Esophagus squamous epithelium (tissue), 5 donors: ENCODE measurements around the gene APIP. TPM values are rescaled to one million over a fixed set of nuclear protein-coding genes. Genes with fewer than 3 reads are reported as not detected.

Experiments used
- DNase-seq: peaks from one replicate; lab custom pipeline; 2025; lab: John Stamatoyannopoulos, UW
- H3K27ac ChIP-seq, 4 donors: fragments of 200-600 bp; sonication (generic); one replicate each; pipeline ENCODE4 v1.5.1; 2016 to 2019; ENCODE audit warnings: mild to moderate bottlenecking in 1 of 4
- H3K27me3 ChIP-seq, 4 donors: fragments of 200-600 bp; sonication (generic); 1 replicate in 3 of 4; 2 replicates in 1 of 4; pipeline versions ENCODE4 v1.5.1 to v1.6.0; 2017 to 2021; ENCODE audit warnings: antibody characterized with exemption in 1 of 4
- H3K36me3 ChIP-seq, 3 donors: fragments of 200-600 bp; sonication (generic); one replicate each; pipeline ENCODE4 v1.5.1; 2016 to 2019
- H3K4me1 ChIP-seq, 3 donors: fragments of 200-600 bp; sonication (generic); one replicate each; pipeline ENCODE4 v1.5.1; 2017 to 2019
- H3K4me3 ChIP-seq, 4 donors: fragments of 200-600 bp; sonication (generic); 1 replicate in 3 of 4; 2 replicates in 1 of 4; pipeline ENCODE4 v1.5.1; 2016 to 2019; ENCODE audit warnings: mild to moderate bottlenecking in 2 of 4, moderate library complexity in 1 of 4
- H3K9me3 ChIP-seq, 3 donors: fragments of 200-600 bp; sonication (generic); one replicate each; pipeline ENCODE4 v1.5.1; 2016 to 2019
- CTCF ChIP-seq, 6 experiments: fragments of 450-650 bp in 4 of 6; fragments of 200-600 bp in 2 of 6; sonication (generic) in 2 of 6; IDR thresholded peaks; one replicate each; pipeline ENCODE4 v1.5.1; 2016 to 2019; ENCODE audit warnings: antibody characterized with exemption in 6 of 6, mild to moderate bottlenecking in 4 of 6, moderate library complexity in 4 of 6
- POLR2A ChIP-seq, 4 donors: fragments of 450-650 bp; IDR thresholded peaks; one replicate each; pipeline ENCODE4 v1.6.1; 2017; ENCODE audit warnings: antibody characterized with exemption in 4 of 4, mild to moderate bottlenecking in 4 of 4, moderate library complexity in 3 of 4
- WGBS, 2 donors: methylation state at CpG; one replicate each; pipeline ENCODE4 v1.1.5; 2018; 5-methylcytosine and 5-hydroxymethylcytosine counted together
- intact Hi-C: fragments of 100-400 bp; cut with DNase I; formaldehyde crosslinking; loops from one replicate; pipeline ENCODE4 v1.15.0; 2022
- total RNA-seq, 4 donors: library from RNA; depleted of rRNA; stranded (reverse); fragments of >200 nt; gene quantifications; one replicate each; pipeline ENCODE4 v1.1.0, GENCODE V29; 2016
- donor health status: DM: yes; HTN: yes; CAD: no.

APIP gene
- total RNA-seq, 4 donors from 2014 or later: 11.5 to 21.9 (median 17.2) TPM

- 62 to 69% methylated on average over 4 of the region's 4 CpGs for WGBS, 2 donors
- no peaks in the 10 kb centered on the region for H3K9me3 ChIP-seq
- H3K27ac ChIP-seq: peak overlapping the region in 2 of 4 donors; percentile 29 to 39
- H3K36me3 ChIP-seq: no peaks in the 10 kb centered on the region
- DNase-seq: no peak
- TF ChIP-seq CTCF (IDR thresholded peaks at IDR 0.05) (no peak), POLR2A (IDR thresholded peaks at IDR 0.05) (no peak)
- peaks cover 0 to 19% (median 4%) of the 10 kb centered on the region in 3 donors for H3K4me1 ChIP-seq
- H3K4me3 ChIP-seq: no peak overlapping the region
- no peaks in the 10 kb centered on the region for H3K27me3 ChIP-seq
- intact Hi-C loops: no loop called here
Measured at GRCh38 chr11:34909955-34910354, 6.2 kb downstream of the APIP start.

- no peak overlapping the region for H3K4me3 ChIP-seq
- no peaks in the 10 kb centered on the region for H3K36me3 ChIP-seq
- intact Hi-C loops: no loop called here
- H3K27ac ChIP-seq: peak overlapping the region in 1 of 4 donors; percentile 38
- DNase-seq: no peak
- TF ChIP-seq POLR2A (IDR thresholded peaks at IDR 0.05) (no peak), CTCF (IDR thresholded peaks at IDR 0.05) (no peak)
- no peaks in the 10 kb centered on the region for H3K27me3 ChIP-seq
- WGBS, 2 donors: 70 to 71% methylated on average over 6 of the region's 6 CpGs
- peaks cover 0 to 14% (median 0%) of the 10 kb centered on the region in 3 donors for H3K4me1 ChIP-seq
- no peaks in the 10 kb centered on the region for H3K9me3 ChIP-seq
Measured at GRCh38 chr11:34909415-34909814, 6.8 kb downstream of the APIP start.

- Histone ChIP-seq H3K27ac (no peak overlapping the region), H3K9me3 (no peaks in the 10 kb centered on the region), H3K27me3 (no peaks in the 10 kb centered on the region), H3K36me3 (no peaks in the 10 kb centered on the region), H3K4me1 (peaks cover 0 to 10% (median 0%) of the 10 kb centered on the region in 3 donors), H3K4me3 (no peak overlapping the region)
- DNase-seq: no peak
- no peak for TF ChIP-seq CTCF (IDR thresholded peaks at IDR 0.05)
- TF ChIP-seq POLR2A (IDR thresholded peaks at IDR 0.05): no peak
- WGBS, 2 donors: 73 to 86% methylated on average over 3 of the region's 3 CpGs
- intact Hi-C loops: no loop called here
Measured at GRCh38 chr11:34907934-34908593, 8.1 kb downstream of the APIP start.

GRCh38 chr11:34905666-34906065, 10.5 kb downstream of the APIP start:
- Histone ChIP-seq H3K27ac (no peak overlapping the region), H3K9me3 (peaks cover 0 to 7% (median 6%) of the 10 kb centered on the region in 3 donors), H3K27me3 (no peaks in the 10 kb centered on the region), H3K36me3 (peaks cover 0 to 11% (median 0%) of the 10 kb centered on the region in 3 donors), H3K4me1 (peaks cover 0 to 9% (median 0%) of the 10 kb centered on the region in 3 donors), H3K4me3 (no peak overlapping the region)
- TF ChIP-seq POLR2A (IDR thresholded peaks at IDR 0.05): no peak
- TF ChIP-seq CTCF (IDR thresholded peaks at IDR 0.05): no peak
- intact Hi-C loops: no loop called here
- 82 to 94% methylated on average over 7 of the region's 7 CpGs for WGBS, 2 donors
- DNase-seq: no peak

GRCh38 chr11:34904421-34904955, 11.7 kb downstream of the APIP start:
- H3K9me3 ChIP-seq: peaks cover 0 to 19% (median 18%) of the 10 kb centered on the region in 3 donors
- peaks cover 0 to 11% (median 0%) of the 10 kb centered on the region in 3 donors for H3K36me3 ChIP-seq
- intact Hi-C loops: no loop called here
- no peaks in the 10 kb centered on the region for H3K4me1 ChIP-seq
- no peak for DNase-seq
- WGBS, 2 donors: 82 to 96% methylated on average over 3 of the region's 3 CpGs
- no peak overlapping the region for H3K27ac ChIP-seq
- H3K27me3 ChIP-seq: no peaks in the 10 kb centered on the region
- H3K4me3 ChIP-seq: no peak overlapping the region
- TF ChIP-seq CTCF (IDR thresholded peaks at IDR 0.05) (no peak), POLR2A (IDR thresholded peaks at IDR 0.05) (no peak)
